ENCODE data around the gene BAIAP2L2. TPM values are rescaled to one million over a fixed set of nuclear protein-coding genes. Genes with fewer than 3 reads are reported as not detected.

BAIAP2L2 gene
- polyA plus RNA-seq, 1 donor from 2014 or later = not detected

DNA sequence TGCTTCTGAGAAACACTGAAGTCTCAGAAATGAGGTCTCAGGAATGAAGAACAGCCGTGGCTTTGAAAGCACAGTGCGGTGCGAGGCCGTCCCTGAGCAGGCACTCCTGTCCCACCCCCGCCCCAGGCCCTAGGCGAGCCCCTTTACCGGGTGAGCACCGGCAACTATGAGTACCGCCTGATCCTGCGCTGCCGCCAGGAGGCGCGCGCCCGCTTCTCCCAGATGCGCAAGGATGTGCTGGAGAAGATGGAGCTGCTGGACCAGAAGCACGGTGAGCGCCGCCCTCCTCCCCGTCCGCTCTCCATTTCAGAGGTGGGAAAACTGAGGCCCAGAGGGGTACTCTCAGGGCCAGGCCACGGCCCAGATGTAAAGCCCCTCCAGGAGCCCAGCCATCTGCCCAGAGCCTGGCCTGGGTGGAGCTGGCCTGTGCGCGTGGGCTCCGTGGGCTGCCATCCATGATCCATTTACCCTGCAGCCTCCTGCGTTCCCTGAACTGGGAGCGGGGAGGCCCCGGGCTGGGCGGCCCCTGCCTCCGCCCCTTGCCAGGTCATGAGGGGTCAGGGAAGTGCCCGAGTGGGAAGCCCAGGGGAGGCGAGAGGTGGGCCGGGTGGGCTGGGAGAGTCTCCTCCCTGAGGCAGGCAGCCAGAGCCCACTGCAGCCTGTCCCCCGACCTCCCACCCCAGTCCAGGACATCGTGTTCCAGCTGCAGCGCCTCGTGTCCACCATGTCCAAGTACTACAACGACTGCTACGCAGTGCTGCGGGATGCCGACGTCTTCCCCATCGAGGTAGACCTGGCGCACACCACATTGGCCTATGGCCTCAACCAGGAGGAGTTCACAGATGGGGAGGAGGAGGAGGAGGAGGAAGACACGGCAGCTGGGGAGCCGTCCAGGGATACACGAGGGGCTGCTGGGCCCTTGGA is 36.0 kb downstream of the BAIAP2L2 start:
- no peaks in the 10 kb centered on the region for H3K4me1 Mint-ChIP-seq
- no peak overlapping the region for H3K4me3 Mint-ChIP-seq

DNA sequence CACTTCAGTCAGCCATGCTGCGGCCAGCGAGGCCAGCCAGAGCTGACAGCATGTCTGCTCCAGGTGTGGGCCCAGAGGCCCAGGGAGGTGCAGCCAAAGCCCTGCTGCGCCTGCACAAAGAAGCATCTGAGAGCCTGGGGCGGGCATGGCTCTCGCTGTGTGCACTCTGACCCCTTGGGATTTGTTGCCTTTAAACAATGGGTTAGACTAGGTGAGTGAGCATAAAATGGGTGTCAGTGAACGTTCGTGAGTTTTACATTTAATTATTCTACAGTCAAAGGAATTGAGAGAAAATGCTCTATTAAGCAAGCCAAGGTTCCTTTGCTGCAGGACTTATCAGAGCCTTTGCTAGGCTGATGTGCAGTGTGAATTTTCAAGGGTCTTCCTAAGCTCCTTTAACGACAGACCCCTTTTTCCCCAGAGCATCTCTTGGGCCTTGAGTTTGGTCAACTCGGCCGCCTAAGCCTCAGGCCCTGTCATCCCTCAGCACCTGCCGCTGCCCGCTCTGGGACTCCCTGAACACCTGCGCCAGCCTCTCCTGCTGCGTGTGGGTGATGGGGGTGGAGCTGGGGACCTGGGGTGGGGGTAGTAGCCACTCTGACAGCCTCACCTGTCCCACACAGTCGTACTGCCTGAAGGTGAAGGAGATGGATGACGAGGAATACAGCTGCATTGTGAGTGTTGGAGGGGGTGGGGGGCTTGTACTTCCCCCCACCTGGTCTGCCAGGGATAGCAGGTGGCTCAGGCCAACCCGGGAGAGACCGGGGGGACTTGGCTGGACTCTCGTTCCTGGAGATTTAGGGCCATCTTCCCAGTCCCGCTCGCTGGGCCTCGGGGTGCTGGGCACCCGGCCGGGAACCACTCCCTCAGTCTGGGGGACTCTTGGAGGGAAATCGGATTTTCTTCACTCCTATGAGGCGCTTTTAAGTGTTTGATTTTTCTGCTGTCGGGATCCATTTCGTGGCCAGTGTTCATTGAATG is 37.0 kb downstream of the BAIAP2L2 start:
- Mint-ChIP-seq H3K27ac (no peak overlapping the region), H3K9me3 (no peaks in the 10 kb centered on the region)

More for the DNA sequence above, 36.0 kb downstream of the BAIAP2L2 start:
- H3K9me3 Mint-ChIP-seq = no peaks in the 10 kb centered on the region
- H3K27me3 Mint-ChIP-seq = no peaks in the 10 kb centered on the region
- H3K27ac Mint-ChIP-seq = no peak overlapping the region
- peaks cover 4% of the 10 kb centered on the region for H3K36me3 Mint-ChIP-seq

DNA sequence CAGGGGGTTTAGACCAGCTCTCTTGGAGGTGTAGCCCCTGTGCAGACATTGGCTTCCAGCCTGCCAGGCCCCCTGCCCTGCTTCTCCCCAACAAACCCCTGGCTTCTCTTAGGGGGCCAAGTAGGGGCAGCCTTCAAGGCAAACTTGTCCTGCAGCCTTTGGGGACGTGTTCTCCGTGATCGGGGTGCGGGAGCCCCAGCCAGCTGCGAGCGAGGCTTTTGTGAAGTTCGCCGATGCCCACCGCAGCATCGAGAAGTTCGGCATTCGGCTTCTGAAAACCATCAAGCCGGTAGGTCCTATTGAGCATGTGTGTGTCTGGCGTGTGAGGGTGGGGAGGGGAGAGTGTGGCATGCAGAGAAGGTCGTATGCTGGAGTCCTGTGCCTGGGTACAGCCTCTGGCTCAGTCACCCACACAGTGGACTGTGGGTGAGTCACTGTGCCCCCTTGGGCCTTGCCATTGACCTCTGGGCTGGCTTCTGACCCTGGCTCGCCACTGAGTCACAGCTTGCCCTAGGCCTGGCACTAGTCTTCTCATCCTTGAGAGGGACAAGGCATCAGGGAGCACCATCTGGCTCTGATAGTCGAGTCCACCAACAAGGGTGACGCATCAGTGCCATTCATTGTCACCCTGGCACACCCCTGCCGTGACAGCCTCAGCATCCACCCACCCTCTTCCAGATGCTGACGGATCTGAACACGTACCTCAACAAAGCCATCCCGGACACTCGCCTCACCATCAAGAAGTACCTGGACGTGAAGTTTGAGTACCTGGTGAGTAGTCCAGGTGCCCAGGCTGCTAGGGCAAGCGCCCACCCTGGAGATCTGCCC is 37.9 kb downstream of the BAIAP2L2 start:
- Mint-ChIP-seq H3K9me3 (no peaks in the 10 kb centered on the region), H3K4me3 (no peak overlapping the region), H3K27me3 (no peaks in the 10 kb centered on the region), H3K27ac (no peak overlapping the region), H3K36me3 (peaks cover 6% of the 10 kb centered on the region), H3K4me1 (no peaks in the 10 kb centered on the region)

More for the DNA sequence above, 37.0 kb downstream of the BAIAP2L2 start:
- H3K36me3 Mint-ChIP-seq = peaks cover 4% of the 10 kb centered on the region
- H3K4me1 Mint-ChIP-seq = no peaks in the 10 kb centered on the region
- no peak overlapping the region for H3K4me3 Mint-ChIP-seq
- no peaks in the 10 kb centered on the region for H3K27me3 Mint-ChIP-seq

GRCh38 chr22:38071421-38072321 is 38.8 kb downstream of the BAIAP2L2 start:
- Mint-ChIP-seq H3K27me3 (no peaks in the 10 kb centered on the region), H3K9me3 (no peaks in the 10 kb centered on the region), H3K36me3 (peaks cover 6% of the 10 kb centered on the region), H3K4me3 (no peak overlapping the region), H3K27ac (no peak overlapping the region), H3K4me1 (no peaks in the 10 kb centered on the region)

DNA sequence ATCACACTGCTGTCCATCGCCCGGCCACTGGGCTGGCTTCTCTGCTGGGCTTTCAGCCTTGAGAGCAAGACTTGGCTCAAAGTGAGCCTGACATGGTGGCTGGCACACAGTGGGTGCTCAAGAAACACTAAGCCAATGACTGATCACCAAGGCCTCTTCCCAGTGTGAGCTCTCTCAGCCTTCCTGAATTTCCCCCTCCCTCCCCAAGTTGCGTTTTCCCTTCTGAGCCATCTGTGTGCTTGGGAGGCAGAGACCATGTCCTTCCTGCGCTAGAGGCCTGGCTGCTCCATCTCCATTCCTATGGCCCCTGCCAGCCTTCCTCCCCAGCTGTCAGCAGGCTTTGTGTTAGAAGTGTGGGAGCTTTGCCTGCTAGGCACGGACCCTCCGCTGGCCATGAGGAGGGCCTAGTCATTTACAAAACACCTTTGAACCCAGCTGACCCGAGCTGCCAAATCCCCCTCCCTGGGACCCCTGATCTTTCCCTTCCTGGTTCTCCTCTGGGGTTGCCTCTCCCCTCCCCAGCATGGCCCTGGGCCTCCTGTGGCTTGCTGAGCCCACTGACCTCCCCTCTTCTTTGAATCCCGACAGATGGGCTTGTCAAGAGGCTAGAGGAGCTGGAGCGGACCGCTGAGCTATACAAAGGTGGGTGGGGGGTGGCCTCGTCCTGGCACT is 40.1 kb downstream of the BAIAP2L2 start:
- peaks cover 6% of the 10 kb centered on the region for H3K36me3 Mint-ChIP-seq
- H3K27me3 Mint-ChIP-seq = no peaks in the 10 kb centered on the region
- H3K27ac Mint-ChIP-seq = no peak overlapping the region
- no peaks in the 10 kb centered on the region for H3K4me1 Mint-ChIP-seq
- no peaks in the 10 kb centered on the region for H3K9me3 Mint-ChIP-seq
- H3K4me3 Mint-ChIP-seq = no peak overlapping the region

- H3K27ac Mint-ChIP-seq = no peak overlapping the region
- no peak overlapping the region for H3K4me3 Mint-ChIP-seq
- no peaks in the 10 kb centered on the region for H3K27me3 Mint-ChIP-seq
- no peaks in the 10 kb centered on the region for H3K4me1 Mint-ChIP-seq
- H3K36me3 Mint-ChIP-seq = peaks cover 4% of the 10 kb centered on the region
- H3K9me3 Mint-ChIP-seq = no peaks in the 10 kb centered on the region
These were observed 40.9 kb downstream of the BAIAP2L2 start for GRCh38 chr22:38069372-38070249.

DNA sequence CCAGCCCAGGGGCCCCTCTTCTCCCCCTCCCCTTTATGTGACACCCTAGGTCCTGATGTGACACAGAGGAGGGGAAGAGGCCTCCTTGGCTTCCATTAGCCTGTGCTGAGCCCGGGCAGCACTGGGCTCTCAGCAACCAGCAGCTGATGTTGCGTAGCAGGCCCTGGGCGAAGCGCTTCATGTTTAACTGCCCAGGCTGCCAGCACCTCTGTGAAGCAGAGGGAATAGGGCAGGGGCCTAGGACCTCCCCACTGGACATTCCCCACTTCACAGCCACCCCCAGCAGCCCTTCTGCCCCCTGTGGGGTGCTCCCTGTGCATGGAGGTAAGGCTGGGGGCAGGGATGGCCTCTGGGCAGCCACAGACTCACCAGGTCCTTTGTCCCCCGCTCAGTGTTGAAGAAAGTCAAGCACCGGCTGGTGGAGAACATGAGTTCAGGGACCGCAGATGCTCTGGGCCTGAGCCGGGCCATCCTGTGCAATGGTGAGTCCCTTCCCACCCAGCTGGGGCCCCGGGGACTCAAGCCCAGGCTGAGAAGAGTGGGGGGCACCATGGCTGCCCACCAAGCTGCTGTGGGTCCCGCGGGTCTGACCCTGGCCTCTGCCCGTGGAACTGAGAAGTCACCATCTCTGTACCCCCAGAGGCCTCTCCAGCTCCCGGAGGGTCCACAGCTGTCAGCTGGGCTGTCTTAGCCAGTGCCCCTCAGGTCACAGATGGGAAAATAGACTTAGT is 41.7 kb downstream of the BAIAP2L2 start:
- Mint-ChIP-seq H3K36me3 (peaks cover 4% of the 10 kb centered on the region), H3K9me3 (no peaks in the 10 kb centered on the region), H3K27ac (no peak overlapping the region), H3K4me3 (no peak overlapping the region), H3K27me3 (no peaks in the 10 kb centered on the region), H3K4me1 (no peaks in the 10 kb centered on the region)

DNA sequence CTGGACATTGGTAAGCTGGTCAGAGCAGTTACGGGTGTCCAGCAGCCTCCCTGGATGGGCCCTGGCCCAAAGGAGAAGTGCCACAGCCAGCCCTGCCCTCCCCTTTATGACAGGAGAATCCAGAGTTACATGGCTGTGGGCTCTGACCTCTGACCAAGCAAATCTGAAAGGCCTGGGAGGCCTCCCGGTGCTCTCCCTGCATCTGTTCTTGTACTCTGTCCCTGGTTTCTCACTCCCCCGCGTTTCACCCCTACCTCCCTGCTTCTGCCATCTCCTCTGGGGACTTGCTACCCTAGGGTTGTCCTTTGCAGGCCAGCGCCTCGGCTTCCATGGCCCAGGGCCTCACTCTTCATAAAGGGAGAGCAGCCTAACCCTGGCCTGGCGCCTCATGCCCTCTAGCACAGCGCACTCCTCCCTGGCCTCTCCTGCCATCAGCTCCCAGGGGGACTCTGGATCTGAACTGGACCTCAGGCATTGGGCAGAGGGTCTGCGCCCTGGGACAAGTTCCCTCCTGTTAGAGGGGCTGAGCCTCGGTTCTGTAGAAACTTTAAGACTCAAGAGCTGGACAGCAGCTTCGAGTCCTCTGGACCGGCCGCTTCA is 42.6 kb downstream of the BAIAP2L2 start:
- Mint-ChIP-seq H3K9me3 (no peaks in the 10 kb centered on the region), H3K4me1 (peaks cover 0 to 2% (median 1%) of the 10 kb centered on the region in 3 donors), H3K4me3 (no peak overlapping the region), H3K36me3 (peaks cover 5% of the 10 kb centered on the region), H3K27ac (no peak overlapping the region), H3K27me3 (no peaks in the 10 kb centered on the region)

- H3K36me3 Mint-ChIP-seq = peaks cover 9% of the 10 kb centered on the region
- H3K27ac Mint-ChIP-seq = no peak overlapping the region
- H3K27me3 Mint-ChIP-seq = no peaks in the 10 kb centered on the region
- no peak overlapping the region for H3K4me3 Mint-ChIP-seq
- H3K9me3 Mint-ChIP-seq = no peaks in the 10 kb centered on the region
- peaks cover 4 to 6% (median 5%) of the 10 kb centered on the region in 3 donors for H3K4me1 Mint-ChIP-seq
These were observed 43.5 kb downstream of the BAIAP2L2 start for GRCh38 chr22:38067028-38067415.

- Mint-ChIP-seq H3K4me1 (peaks cover 4 to 6% (median 5%) of the 10 kb centered on the region in 3 donors), H3K27ac (no peak overlapping the region), H3K4me3 (no peak overlapping the region), H3K27me3 (no peaks in the 10 kb centered on the region), H3K9me3 (no peaks in the 10 kb centered on the region), H3K36me3 (peaks cover 9% of the 10 kb centered on the region)
These were observed 44.0 kb downstream of the BAIAP2L2 start for GRCh38 chr22:38066381-38067027.

GRCh38 chr22:38065539-38065938 is 44.9 kb downstream of the BAIAP2L2 start:
- H3K9me3 Mint-ChIP-seq = no peaks in the 10 kb centered on the region
- H3K4me3 Mint-ChIP-seq = no peak overlapping the region
- peaks cover 4 to 6% (median 5%) of the 10 kb centered on the region in 3 donors for H3K4me1 Mint-ChIP-seq
- H3K27me3 Mint-ChIP-seq = no peaks in the 10 kb centered on the region
- H3K27ac Mint-ChIP-seq = no peak overlapping the region
- H3K36me3 Mint-ChIP-seq = peaks cover 9% of the 10 kb centered on the region

Measured in IgD-negative memory B cell (primary cell).